ENCODE results near the gene CKMT2.

CKMT2 gene

DNA sequence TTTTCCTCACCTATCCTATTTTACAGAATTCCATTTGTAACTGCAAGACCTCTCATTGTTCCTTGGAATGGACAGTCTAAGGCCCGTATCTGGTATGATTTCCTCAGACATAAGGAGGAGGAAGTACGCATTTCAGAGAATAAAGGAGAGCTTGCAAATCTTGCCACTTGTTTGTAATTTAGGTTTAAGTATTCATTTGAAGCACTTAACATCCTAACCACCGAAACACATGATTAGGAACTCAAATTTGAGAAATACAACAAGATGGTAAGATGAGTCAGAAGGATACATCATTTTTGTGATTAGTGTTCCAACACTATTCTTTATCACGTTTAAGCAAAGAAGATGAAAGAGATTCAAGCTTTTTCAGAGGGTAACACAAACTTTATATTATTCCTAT, 64.4 kb downstream of the CKMT2 start:
- DNase-seq (ENCODE audit: low read depth) = no peak
- TF ChIP-seq, protein P1, sequence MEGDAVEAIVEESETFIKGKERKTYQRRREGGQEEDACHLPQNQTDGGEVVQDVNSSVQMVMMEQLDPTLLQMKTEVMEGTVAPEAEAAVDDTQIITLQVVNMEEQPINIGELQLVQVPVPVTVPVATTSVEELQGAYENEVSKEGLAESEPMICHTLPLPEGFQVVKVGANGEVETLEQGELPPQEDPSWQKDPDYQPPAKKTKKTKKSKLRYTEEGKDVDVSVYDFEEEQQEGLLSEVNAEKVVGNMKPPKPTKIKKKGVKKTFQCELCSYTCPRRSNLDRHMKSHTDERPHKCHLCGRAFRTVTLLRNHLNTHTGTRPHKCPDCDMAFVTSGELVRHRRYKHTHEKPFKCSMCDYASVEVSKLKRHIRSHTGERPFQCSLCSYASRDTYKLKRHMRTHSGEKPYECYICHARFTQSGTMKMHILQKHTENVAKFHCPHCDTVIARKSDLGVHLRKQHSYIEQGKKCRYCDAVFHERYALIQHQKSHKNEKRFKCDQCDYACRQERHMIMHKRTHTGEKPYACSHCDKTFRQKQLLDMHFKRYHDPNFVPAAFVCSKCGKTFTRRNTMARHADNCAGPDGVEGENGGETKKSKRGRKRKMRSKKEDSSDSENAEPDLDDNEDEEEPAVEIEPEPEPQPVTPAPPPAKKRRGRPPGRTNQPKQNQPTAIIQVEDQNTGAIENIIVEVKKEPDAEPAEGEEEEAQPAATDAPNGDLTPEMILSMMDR (IDR thresholded peaks at IDR 0.05; ENCODE audit: low read depth, low read length, missing control alignments) = no peak
- H3K4me3 ChIP-seq (ENCODE audit: low read depth, low read length) = no peak overlapping the region

DNA sequence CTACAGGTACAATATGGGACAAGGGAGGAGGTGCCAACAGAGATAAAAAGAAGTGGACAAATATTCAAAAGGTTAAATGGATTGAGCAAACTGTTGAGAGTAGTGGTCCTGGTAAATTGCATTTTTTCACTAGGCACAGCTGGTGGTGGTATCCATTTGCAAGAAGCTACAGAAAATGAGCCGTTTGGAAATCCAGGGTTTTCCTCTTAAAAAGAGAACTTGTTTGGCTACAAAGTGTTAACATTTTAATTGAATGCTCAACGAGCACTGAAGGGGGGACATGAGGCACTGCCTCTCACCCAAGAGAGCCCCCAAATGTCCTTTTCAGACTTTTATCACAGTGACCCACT, 67.8 kb downstream of the CKMT2 start:
- TF ChIP-seq, protein P1 (IDR thresholded peaks at IDR 0.05; ENCODE audit: low read depth, low read length, missing control alignments) = no peak
- DNase-seq (ENCODE audit: low read depth) = no peak
- peak overlapping the region; percentile 79 for H3K4me3 ChIP-seq (ENCODE audit: low read depth, low read length)

DNA sequence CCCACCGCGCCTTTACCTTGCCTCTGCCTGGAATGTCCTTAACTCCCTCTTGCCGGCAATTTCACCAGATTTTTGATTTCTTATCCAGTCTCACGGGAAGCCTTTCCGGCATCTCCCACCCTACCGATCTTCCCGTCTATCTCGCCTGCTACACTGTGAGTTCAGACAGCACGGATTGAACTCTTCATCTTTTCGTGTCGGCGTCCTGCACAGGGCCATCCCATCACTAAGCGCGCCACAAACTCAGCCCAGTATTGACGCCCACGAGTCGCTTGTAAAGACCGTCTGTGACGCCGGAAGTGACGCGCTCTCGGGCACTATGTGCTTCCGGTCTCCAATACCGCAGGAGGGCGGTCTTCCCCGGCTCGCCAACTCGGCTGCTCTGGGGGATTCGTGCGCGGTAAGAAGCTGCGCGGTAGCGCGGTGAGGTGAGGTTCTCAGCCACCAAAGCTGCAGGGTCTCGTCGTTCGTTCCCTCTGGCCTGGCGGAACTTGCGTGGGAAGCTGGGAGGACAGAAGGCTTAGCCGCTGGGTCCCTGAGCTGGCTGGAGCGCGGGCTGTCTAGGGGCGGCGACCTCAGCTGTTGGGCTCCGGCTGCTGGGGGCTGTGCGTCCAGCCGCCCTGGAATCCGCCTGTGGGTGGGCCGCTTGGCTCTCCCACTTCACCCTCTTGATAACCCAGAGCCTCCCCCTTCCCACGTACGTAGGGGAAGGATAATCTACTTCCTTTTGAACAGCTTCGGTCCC, 68.3 kb downstream of the CKMT2 start, which contains the start of gene ZCCHC9:
Gene ZCCHC9 (plus strand): TSS at position 317 of the 745 bp plus-strand sequence. CDS start 3,171 bp downstream, outside the sequence.
- peak; percentile 82 for DNase-seq (ENCODE audit: low read depth)
- peak within 1 kb of the TSS; percentile 79 for H3K4me3 ChIP-seq (ENCODE audit: low read depth, low read length)
- TF ChIP-seq, protein P1 (IDR thresholded peaks at IDR 0.05; ENCODE audit: low read depth, low read length, missing control alignments) = no peak

DNA sequence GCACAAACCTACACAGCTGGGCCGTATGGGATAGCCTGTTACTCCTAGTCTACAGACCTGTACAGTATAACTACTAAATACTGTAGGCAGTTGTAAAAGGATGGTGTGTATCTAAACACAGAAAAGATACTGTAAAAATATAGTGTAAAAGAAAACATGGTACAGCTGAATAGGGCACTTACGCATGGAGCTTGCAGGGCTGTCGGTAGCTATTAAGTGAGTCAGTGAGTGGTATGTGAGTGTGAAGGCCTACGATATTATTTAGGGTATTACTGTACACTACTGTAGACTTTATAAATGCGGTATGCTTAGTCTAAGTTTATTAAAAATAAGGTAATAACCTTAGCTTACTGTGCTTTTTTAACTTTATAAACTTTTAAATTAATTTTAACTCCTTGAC, 69.5 kb downstream of the CKMT2 start:
- TF ChIP-seq, protein P1 (IDR thresholded peaks at IDR 0.05; ENCODE audit: low read depth, low read length, missing control alignments) = no peak
- peak overlapping the region; percentile 79; the same call in 1 of the 2 replicates for H3K4me3 ChIP-seq (ENCODE audit: low read depth, low read length)
- DNase-seq (ENCODE audit: low read depth) = no peak

DNA sequence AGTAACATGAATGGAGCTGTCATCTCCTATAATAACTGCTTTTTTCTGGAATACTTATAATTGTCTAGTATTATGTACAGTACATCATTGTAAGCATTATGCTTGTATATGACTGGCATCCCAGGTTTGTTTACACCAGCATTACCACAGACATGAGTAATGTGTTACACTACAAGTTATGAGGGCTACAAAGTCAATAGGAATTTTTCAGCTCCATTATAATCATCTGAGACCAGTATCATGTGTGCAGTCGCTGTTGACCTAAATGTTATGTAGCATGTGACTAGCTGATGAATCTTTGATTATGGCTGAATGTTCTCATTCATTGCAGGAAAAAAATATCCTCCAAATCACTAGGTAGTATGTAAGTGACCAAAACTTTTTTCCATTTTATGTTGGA, 70.4 kb downstream of the CKMT2 start:
- DNase-seq (ENCODE audit: low read depth) = no peak
- H3K4me3 ChIP-seq (ENCODE audit: low read depth, low read length) = no peak overlapping the region
- TF ChIP-seq, protein P1 (IDR thresholded peaks at IDR 0.05; ENCODE audit: low read depth, low read length, missing control alignments) = no peak

DNA sequence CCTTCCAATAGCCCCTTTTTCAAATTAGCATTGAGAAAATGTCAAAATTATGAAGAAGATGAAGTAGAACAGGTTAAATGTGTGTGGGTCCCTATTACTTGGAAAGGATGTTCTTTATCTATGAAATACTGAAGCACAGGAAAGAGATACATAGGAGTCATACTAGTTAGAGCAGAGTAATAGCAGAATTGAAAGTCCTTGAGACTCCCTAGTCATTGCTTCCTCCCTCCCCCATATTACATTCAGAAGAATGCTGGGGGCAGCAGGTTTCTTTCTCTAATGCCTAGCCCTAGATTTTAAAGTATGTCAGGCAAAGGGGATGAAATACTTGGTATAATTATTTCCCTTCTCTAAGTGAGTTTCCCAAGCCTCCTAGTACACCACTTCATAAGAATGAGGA, 72.7 kb downstream of the CKMT2 start:
- no peak overlapping the region for H3K4me3 ChIP-seq (ENCODE audit: low read depth, low read length)
- TF ChIP-seq, protein P1 (IDR thresholded peaks at IDR 0.05; ENCODE audit: low read depth, low read length, missing control alignments) = no peak
- no peak for DNase-seq (ENCODE audit: low read depth)

DNA sequence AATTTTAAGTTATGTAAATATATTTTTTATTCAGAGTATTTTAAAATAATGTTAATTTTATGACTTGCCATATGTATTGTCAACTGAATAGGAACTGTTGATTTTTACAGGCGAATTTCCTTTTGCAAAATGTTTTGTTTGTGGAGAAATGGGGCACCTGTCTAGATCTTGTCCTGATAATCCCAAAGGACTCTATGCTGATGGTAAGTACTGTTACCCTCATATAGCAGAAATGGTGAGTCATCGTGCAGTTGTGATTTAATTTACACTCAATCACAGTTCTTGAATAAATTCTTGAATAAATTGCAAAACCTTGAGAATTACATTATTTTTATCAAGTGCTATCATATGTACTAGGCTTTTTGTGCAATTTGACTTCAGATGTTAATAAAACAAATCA, 75.7 kb downstream of the CKMT2 start:
- DNase-seq (ENCODE audit: low read depth) = no peak
- H3K4me3 ChIP-seq (ENCODE audit: low read depth, low read length) = no peak overlapping the region
- TF ChIP-seq, protein P1 (IDR thresholded peaks at IDR 0.05; ENCODE audit: low read depth, low read length, missing control alignments) = no peak

Data from GM12864 (cell line).